HG03196 (cell line): ENCODE data around the gene SCO2.

Experiments used
- ATAC-seq: cut with Tn5 transposase; IDR thresholded peaks from one replicate; pipeline ENCODE4 v1.9.1; 2021; ENCODE audit not compliant: unreplicated experiment

The SCO2 gene

DNA sequence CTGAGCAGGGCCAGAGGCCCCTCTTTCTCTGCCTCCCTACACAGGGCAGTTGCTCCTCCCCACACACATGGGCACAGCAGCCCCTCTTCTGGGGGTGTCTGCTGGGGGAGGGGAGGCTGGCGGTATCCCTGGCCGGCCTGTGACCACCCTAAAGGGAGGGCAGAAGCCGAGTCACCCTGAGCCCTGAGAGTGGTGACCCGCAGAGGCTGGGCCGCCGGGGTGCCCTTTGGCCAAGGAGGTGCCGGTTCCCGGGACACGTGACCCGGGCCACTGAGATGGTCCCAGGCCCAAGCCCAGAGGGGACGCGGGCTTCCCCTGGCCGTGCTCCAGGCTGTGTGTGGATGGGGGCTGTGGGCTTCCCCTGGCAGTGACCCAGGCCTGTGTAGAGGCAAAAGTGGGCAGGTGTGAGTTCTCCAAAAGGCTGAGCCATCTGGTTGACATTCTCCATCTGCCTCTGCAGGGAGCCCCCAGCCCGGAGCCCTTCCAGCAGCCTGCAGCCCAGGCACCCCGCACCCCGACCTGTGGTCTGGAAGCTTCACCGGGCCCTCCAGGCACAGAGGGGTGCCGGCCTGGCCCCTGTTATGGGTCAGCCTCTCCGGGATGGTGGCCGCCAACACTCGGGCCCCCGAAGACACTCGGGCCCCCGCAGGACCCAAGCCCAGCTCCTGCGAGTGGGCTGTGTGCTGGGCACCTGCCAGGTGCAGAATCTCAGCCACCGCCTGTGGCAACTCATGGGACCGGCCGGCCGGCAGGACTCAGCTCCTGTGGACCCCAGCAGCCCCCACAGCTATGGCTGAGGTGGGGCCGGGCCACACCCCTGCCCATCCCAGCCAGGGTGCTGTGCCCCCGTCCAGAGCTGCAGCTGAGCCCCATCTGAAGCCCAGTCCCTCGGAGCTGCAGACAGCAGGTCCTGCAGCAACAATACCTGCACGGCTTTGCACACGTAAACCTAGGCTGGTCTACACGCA lies 43.0 kb downstream of the SCO2 start:
- ATAC-seq = no peak

DNA sequence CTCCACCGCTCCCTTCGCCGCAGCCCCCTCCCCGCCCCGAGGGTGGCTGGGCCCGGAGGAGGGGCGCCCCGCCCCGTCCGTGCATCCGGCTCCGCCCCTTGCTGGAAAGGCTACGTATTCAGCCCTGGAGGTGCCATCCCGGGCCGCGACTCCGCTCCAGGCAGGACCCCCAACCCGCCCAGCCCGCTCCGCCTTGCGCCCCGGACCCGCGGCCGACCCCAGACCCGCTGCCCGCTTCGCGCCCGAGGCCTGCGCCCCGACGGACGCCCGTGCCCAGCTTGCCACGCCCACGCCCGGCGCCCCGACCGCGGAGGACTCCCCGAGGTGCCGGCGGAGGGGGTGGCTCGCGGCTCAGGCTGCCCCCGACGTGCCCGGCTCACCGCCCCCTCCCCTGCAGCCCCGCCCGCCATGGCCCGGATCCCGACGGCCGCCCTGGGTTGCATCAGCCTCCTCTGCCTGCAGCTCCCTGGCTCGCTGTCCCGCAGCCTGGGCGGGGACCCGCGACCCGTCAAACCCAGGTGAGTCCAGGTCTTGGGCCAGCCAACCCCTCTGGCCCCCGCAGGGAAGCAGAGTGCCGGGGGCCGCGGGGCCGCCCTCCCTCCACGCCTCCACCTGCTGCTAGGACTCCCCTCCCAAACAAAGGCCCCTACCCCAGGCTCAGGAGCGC lies 43.8 kb downstream of the SCO2 start, which contains the start of gene ADM2:
Gene ADM2, plus strand, starts transcription at position 104 of the 667 bp plus-strand sequence. Its CDS starts 305 bp downstream, at position 409.
- no peak for ATAC-seq

DNA sequence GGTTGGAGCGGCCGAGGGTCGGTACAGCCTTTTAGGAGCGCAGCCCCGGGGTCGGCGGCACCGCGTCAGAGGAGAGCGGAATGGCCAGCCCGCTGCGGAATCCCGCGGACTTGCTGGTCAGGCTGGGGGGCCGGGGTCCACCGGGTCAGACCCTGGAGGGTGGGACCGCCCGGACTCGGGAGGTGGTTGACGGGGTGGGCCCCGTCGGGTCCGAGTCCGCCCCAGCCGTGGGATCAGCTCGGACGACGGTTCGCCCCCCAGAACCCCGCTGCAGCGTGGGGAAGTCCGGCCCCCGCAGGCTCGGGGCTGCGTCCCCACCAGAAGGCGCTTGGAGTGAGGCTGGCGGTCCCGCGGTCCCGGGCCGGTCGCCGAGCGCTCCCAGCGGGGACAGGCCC lies 44.4 kb downstream of the SCO2 start:
- no peak for ATAC-seq

DNA sequence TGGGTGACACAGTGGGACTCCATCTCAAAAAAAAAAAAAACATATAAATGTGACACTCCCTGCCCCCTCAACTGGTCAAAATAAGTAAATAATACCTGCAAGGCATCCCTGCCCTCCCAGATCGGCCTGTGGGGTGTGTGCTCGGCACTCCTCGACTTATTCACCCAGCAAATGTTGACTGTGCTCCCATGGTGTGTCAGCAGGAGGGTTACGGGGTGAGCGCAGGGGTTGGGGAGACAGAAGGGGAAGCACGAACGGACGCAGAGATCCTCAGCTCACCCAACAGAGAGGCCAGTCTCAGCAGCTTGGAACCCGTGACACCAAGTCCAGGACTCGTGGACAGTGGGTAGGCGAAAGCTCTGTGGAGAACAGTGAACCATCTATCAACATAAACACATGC lies 45.7 kb downstream of the SCO2 start:
- no peak for ATAC-seq

DNA sequence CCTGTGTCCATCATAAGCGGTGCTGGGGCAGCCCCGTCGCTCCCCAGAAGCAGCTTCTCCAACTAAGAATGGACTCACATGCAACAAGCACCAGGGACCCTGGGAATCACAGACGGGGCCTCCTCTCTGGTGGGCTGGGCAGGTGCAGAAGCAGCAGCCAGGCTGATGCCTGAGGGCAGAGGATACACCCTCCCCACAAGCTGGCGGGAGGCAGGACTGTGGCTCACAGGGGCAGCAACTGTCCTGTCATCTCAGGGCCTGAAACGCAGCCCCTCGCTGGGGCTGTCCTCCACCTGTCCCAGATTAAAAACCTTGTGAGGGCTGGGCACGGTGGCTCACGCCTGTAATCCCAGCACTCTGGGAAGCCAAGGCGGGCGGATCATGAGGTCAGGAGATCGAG lies 47.5 kb downstream of the SCO2 start:
- no peak for ATAC-seq

DNA sequence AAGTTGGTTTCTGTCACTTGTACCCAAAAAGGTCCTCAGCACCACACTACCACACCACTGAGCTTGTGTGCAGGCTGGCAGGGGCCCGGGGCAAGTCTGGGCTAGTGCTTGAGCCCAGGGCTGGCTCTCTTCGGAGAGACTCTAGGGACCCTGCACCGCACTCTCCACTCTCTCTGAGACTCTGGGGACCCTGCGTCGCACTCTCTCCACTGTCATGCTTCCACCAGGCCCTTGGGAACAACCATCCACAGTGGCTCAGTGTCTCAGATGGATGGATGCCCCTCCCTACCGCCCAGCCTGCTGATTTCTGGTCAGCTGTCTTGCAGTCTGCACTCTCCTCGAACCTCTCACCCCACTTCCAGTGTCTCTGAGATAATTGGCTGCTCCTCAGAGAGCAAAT lies 48.5 kb downstream of the SCO2 start:
- ATAC-seq = no peak

DNA sequence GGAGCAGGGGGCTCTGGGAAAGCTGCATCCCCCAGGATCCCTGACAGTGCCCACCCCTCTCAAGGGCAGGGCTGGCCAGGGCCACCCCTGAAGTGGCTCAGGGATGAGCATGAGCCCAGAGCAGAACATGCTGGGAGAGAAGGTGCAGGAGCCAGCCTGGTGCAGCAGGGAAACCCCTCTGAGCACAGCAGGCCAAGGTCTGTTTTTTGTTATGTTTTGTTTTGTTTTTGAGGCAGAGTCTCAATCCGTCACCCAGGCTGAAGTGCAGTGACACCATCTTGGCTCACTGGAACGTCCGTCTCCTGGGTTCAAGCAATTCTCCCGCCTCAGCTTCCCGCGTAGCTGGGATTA lies 49.8 kb downstream of the SCO2 start:
- no peak for ATAC-seq

DNA sequence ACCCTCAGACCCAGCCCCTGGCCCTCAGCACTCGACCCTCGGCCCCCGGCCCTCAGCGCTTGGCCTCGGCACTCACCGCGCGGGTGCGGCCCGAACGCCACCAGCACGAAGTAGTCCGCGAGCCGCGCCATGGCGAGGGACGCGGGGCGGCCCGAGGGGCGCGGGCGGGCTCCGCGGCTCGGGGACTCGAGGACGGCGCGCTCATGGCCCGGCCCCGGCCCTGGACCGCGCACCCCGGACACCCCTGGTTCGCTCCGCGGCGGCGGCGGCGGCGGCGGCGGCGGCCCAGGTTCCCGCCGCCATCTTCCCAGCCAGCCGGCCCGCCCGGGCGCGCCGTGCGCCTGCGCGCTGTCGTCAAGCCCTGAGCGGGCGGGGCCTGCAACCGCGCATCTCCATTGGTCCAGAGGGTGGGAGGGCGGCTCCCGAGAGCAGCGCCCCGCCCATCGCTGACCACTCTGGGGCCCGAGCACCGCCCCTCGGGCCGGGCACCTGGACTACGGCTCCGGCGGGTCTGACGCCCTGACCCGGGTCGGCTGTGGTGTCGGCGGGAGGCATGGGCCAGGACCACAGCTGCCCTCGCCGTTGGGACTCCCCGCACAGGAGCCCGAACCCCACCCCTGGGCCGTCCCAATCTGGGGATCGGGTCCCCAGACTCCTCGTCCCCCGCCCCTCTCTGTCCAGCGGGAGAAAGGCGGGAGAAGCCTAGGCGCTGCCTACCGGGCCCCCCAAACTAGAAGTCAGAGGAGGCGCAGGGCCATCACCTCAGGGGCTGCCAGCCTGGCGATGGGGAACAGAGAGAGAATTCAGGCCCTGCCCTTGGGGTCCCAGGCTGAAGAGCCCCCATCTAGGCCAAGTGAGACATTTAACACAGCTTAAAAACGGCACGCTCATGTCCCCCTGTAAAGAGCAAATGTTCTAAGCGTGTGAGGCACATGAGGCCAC lies 50.4 kb downstream of the SCO2 start, which contains the start of gene SBF1:
Gene SBF1, minus strand, starts transcription at position 326 of the 942 bp plus-strand sequence. Its CDS starts 195 bp downstream, at position 131.
- peak; percentile 62 for ATAC-seq

DNA sequence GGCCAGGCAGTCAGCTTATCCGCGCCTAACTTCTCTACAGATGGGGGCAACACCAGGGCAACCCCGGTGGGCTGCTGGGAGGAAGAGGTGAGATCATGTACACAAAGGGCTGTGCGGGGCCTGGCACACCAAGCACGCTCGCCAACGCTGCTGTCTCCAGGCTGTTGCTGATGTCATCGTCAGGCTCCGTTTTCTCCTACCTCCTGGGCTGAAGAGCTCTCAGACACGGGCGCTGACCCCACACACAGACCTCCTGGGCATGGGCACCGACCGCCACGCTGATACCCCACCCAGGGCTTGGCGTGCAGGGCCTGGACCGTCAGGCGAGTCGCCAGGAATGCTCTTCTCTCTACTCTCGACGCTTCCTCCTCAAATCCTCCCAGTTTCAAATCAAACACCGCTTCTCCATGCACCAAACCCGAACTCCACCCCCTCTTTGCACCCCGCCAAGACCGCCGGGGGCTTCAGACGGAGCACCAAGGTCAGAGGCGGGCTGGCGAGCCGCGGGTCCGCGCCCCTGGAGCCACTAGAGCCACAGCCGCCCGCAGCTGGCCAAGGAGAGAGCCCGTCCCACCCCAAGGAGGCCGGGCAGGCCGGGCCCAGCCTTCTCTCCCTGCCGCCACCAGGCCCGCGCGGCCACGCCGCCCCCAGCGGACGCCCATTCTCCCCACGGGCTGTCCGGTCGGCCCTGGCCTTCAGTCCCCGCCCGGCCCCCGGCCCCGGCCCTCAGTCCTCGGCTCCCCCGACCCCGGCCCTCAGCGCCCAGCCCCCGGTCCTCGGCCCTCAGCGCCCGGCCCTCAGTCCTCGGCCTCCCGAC lies 51.3 kb downstream of the SCO2 start:
- ATAC-seq = no peak
